ENCODE data around the gene GPR155.
"Not testable (repeated sequence)": the region's sequence is repeated elsewhere in the genome, so short reads cannot be mapped to it uniquely, and the experiment has no call there.

The GPR155 gene

GRCh38 chr2:174431902-174432301 lies 54.9 kb downstream of the GPR155 start:
- no peak for DNase-seq

GRCh38 chr2:174430066-174430465 lies 56.8 kb downstream of the GPR155 start:
- no peak for DNase-seq

GRCh38 chr2:174428214-174428613 lies 58.6 kb downstream of the GPR155 start:
- DNase-seq: no peak

GRCh38 chr2:174412256-174412655 lies 74.6 kb downstream of the GPR155 start:
- DNase-seq: no peak

- DNase-seq: not testable (repeated sequence)
Observed at GRCh38 chr2:174410039-174410438, 76.8 kb downstream of the GPR155 start.

GRCh38 chr2:174403628-174404027 lies 83.2 kb downstream of the GPR155 start:
- DNase-seq: no peak

GRCh38 chr2:174400853-174401252 lies 86.0 kb downstream of the GPR155 start:
- no peak for DNase-seq

GRCh38 chr2:174399171-174399570 lies 87.7 kb downstream of the GPR155 start:
- no peak for DNase-seq

- DNase-seq: no peak
Observed at GRCh38 chr2:174397773-174398172, 89.1 kb downstream of the GPR155 start.

GRCh38 chr2:174395969-174396630 lies 90.7 kb downstream of the GPR155 start:
- DNase-seq: no peak

- peak; percentile 89 for DNase-seq
Observed at GRCh38 chr2:174395284-174395968, 91.4 kb downstream of the GPR155 start, which contains the start of gene SCRN3. SCRN3 (plus strand) TSS chr2:174395730; CDS start chr2:174398284, 2,554 bp downstream.

GRCh38 chr2:174392706-174393105 lies 94.1 kb downstream of the GPR155 start:
- DNase-seq: no peak

GRCh38 chr2:174390303-174390702 lies 96.5 kb downstream of the GPR155 start:
- not testable (repeated sequence) for DNase-seq

GRCh38 chr2:174389542-174389941 lies 97.3 kb downstream of the GPR155 start:
- DNase-seq: no peak

- not testable (repeated sequence) for DNase-seq
Observed at GRCh38 chr2:174388706-174389105, 98.1 kb downstream of the GPR155 start.

- no peak for DNase-seq
Observed at GRCh38 chr2:174385201-174385600, 101.6 kb downstream of the GPR155 start.

GRCh38 chr2:174383796-174384195 lies 103.0 kb downstream of the GPR155 start:
- no peak for DNase-seq

Data from CD4-positive, alpha-beta T cell treated with Interleukin-17A for 1 hour (primary cell).